ENCODE data around the gene SYT3.

GRCh38 chr19:50626011-50626410 lies 13.7 kb downstream of the SYT3 start:
- TF ChIP-seq CTCF (IDR thresholded peaks at IDR 0.05) (no peak), ZFX (IDR thresholded peaks at IDR 0.05; ENCODE audit: borderline replicate concordance) (no peak)
